Astrocyte (in vitro differentiated cells and primary cell): ENCODE results near the gene FAM237B. TPM values are rescaled to one million over a fixed set of nuclear protein-coding genes. Genes with fewer than 3 reads are reported as not detected.

Source experiments
- DNase-seq: peaks from one replicate; pipeline ENCODE4 v3.0.0-alpha.2; 2010; ENCODE audit warnings: low read depth
- FAIRE-seq: peaks from 2 replicates; lab custom pipeline; 2011; peaks lifted over from hg19 to GRCh38; lab: Jason Lieb, UNC
- H2AFZ ChIP-seq: 2 replicates; pipeline ENCODE4 v1.6.0; 2012; ENCODE audit warnings: low read depth, low read length, inconsistent platforms
- H3K27ac ChIP-seq: 2 replicates; pipeline ENCODE4 v1.5.1; 2011; ENCODE audit warnings: low read depth, low read length, inconsistent platforms
- H3K27me3 ChIP-seq: 2 replicates; pipeline ENCODE4 v1.6.0; 2011; ENCODE audit warnings: low read length, inconsistent platforms; ENCODE audit not compliant: insufficient read depth
- H3K36me3 ChIP-seq: 2 replicates; pipeline ENCODE4 v1.5.1; 2011; ENCODE audit warnings: low read length, inconsistent platforms; ENCODE audit not compliant: insufficient read depth
- H3K4me1 ChIP-seq: 2 replicates; pipeline ENCODE4 v1.5.1; 2011; ENCODE audit warnings: low read length, inconsistent platforms; ENCODE audit not compliant: insufficient read depth
- H3K4me2 ChIP-seq: 2 replicates; pipeline ENCODE4 v1.6.0; 2012; ENCODE audit warnings: low read length, inconsistent platforms
- H3K4me3 ChIP-seq: 2 replicates; pipeline ENCODE4 v1.5.1; 2011; ENCODE audit warnings: low read depth, mild to moderate bottlenecking, low read length, inconsistent platforms; ENCODE audit not compliant: insufficient read depth
- H3K79me2 ChIP-seq: 2 replicates; pipeline ENCODE4 v1.6.0; 2012; ENCODE audit warnings: mild to moderate bottlenecking, low read length, inconsistent platforms; ENCODE audit not compliant: insufficient read depth
- H3K9ac ChIP-seq: 2 replicates; pipeline ENCODE4 v1.6.0; 2012; ENCODE audit warnings: mild to moderate bottlenecking, low read length, inconsistent platforms
- H3K9me3 ChIP-seq: 2 replicates; pipeline ENCODE4 v1.5.1; 2012; ENCODE audit warnings: low read depth, mild to moderate bottlenecking, low read length, inconsistent platforms; ENCODE audit not compliant: insufficient read depth
- H4K20me1 ChIP-seq: 2 replicates; pipeline ENCODE4 v1.6.0; 2012; ENCODE audit warnings: low read length, inconsistent platforms; ENCODE audit not compliant: insufficient read depth
- H3K27ac Mint-ChIP-seq: one replicate; pipeline ENCODE4 v1.8.0; 2021; ENCODE audit warnings: mild to moderate bottlenecking, mixed read lengths; ENCODE audit not compliant: unreplicated experiment
- H3K27me3 Mint-ChIP-seq: one replicate; pipeline ENCODE4 v1.8.0; 2021; ENCODE audit warnings: low read depth, mixed read lengths; ENCODE audit not compliant: unreplicated experiment
- H3K36me3 Mint-ChIP-seq: one replicate; pipeline ENCODE4 v1.8.0; 2021; ENCODE audit warnings: low read depth, mixed read lengths; ENCODE audit not compliant: unreplicated experiment
- H3K4me1 Mint-ChIP-seq: one replicate; pipeline ENCODE4 v1.8.0; 2021; ENCODE audit warnings: low read depth, mixed read lengths; ENCODE audit not compliant: unreplicated experiment
- H3K4me3 Mint-ChIP-seq: one replicate; pipeline ENCODE4 v1.8.0; 2021; ENCODE audit warnings: mild to moderate bottlenecking, moderate library complexity, mixed read lengths; ENCODE audit not compliant: unreplicated experiment
- H3K9me3 Mint-ChIP-seq: one replicate; pipeline ENCODE4 v1.8.0; 2021; ENCODE audit warnings: mild to moderate bottlenecking, mixed read lengths; ENCODE audit not compliant: unreplicated experiment
- CTCF ChIP-seq: IDR thresholded peaks from 2 replicates; pipeline ENCODE4 v1.5.1; 2011; ENCODE audit warnings: low read depth, mild to moderate bottlenecking, inconsistent platforms, low read length, moderate library complexity; ENCODE audit not compliant: insufficient read depth
- EZH2 ChIP-seq: IDR thresholded peaks from 2 replicates; pipeline ENCODE4 v1.6.1; 2012; ENCODE audit warnings: mild to moderate bottlenecking, low read length, inconsistent platforms; ENCODE audit not compliant: insufficient read depth
- total RNA-seq: library from RNA; stranded (reverse); gene quantifications from 2 replicates; pipeline ENCODE4 v1.2.1, GENCODE V29; 2021

Gene FAM237B
- total RNA-seq, 1 donor from 2014 or later: not detected

DNA sequence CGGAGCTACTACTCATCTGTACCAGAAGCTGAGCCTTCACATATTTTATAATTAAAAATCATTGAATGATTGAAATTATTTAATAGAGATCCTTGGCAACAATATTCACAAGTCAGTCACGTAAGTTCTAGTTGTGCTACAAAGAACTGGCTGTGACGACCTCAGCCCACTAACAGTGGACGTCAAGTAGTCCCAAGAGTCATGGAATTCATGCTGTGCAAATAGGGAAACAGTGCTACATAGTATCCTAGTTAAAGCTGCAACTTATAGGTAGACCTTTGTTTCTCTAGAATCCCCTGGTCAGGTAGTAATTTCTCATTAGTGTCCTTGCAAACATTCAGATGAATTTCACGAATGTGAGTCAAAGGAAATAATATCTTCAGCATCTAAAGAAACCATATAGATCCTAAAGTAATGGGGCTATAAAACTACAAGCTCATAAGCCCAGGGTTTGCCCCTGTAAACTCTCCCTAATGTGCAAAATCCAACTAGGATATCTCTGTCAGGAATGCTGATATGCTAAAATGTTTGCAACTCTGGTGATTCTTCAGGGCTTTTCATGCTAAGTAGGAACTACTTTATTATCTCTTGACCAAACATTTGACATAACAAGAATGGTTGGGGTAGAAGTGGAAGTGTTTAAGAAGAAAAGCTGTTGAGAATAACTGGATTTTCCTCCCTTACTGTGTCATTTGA lies 44.9 kb downstream of the FAM237B start:
- no peak overlapping the region for H3K27ac Mint-ChIP-seq
- no peak overlapping the region for H3K9ac ChIP-seq
- no peaks in the 10 kb centered on the region for H3K27me3 Mint-ChIP-seq
- no peaks in the 10 kb centered on the region for H3K36me3 Mint-ChIP-seq
- H3K4me1 ChIP-seq: peaks cover 3% of the 10 kb centered on the region
- no peaks in the 10 kb centered on the region for H4K20me1 ChIP-seq
- DNase-seq (no peak), FAIRE-seq (no peak)
- TF ChIP-seq EZH2: no peak
- no peak for TF ChIP-seq CTCF
- H3K79me2 ChIP-seq: no peaks in the 10 kb centered on the region
- H3K4me1 Mint-ChIP-seq: peaks cover 8% of the 10 kb centered on the region
- H2AFZ ChIP-seq: no peak overlapping the region
- no peak overlapping the region for H3K27ac ChIP-seq
- H3K4me3 ChIP-seq: no peak overlapping the region
- H3K9me3 ChIP-seq: no peaks in the 10 kb centered on the region
- H3K9me3 Mint-ChIP-seq: no peaks in the 10 kb centered on the region
- no peaks in the 10 kb centered on the region for H3K36me3 ChIP-seq
- no peak overlapping the region for H3K4me3 Mint-ChIP-seq
- no peaks in the 10 kb centered on the region for H3K27me3 ChIP-seq
- no peak overlapping the region for H3K4me2 ChIP-seq

DNA sequence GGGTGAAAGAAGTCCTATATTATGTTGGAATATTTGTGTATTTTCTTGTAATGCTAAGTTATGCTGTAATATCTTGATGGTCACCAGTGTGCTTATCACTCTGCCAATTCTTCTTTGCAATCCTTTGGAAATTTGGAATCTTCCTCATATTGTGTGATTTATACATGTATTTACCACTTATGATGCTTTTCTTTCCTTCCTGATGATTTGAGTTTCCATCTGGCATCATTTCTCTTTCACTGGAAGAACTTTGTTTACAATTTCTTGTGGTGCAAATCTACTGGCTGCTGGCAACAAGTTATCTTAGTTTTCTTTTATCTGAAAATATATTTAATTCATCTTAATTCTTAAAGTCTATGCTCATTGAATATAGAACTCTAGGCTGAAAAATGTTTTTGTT lies 46.9 kb downstream of the FAM237B start:
- FAIRE-seq: no peak
- no peak for TF ChIP-seq CTCF
- no peak for TF ChIP-seq EZH2
- Histone ChIP-seq H3K4me3 (no peak overlapping the region), H3K4me1 (peaks cover 6% of the 10 kb centered on the region), H3K79me2 (no peaks in the 10 kb centered on the region), H3K27me3 (no peaks in the 10 kb centered on the region), H4K20me1 (no peaks in the 10 kb centered on the region), H3K36me3 (no peaks in the 10 kb centered on the region), H3K4me2 (no peak overlapping the region), H3K9me3 (no peaks in the 10 kb centered on the region), H3K27ac (no peak overlapping the region), H2AFZ (no peak overlapping the region), H3K9ac (no peak overlapping the region)
- Mint-ChIP-seq H3K27me3 (no peaks in the 10 kb centered on the region), H3K4me1 (peaks cover 9% of the 10 kb centered on the region), H3K4me3 (no peak overlapping the region), H3K36me3 (no peaks in the 10 kb centered on the region), H3K27ac (no peak overlapping the region), H3K9me3 (no peaks in the 10 kb centered on the region)
- DNase-seq: no peak

- H3K27me3 ChIP-seq: no peaks in the 10 kb centered on the region
- H3K4me3 ChIP-seq: no peak overlapping the region
- no peak overlapping the region for H3K27ac ChIP-seq
- TF ChIP-seq EZH2: no peak
- no peak for TF ChIP-seq CTCF
- H2AFZ ChIP-seq: no peak overlapping the region
- peak; percentile 29 for FAIRE-seq
- no peaks in the 10 kb centered on the region for H4K20me1 ChIP-seq
- H3K36me3 ChIP-seq: no peaks in the 10 kb centered on the region
- Mint-ChIP-seq H3K27me3 (no peaks in the 10 kb centered on the region), H3K27ac (no peak overlapping the region), H3K36me3 (no peaks in the 10 kb centered on the region), H3K4me3 (no peak overlapping the region), H3K9me3 (no peaks in the 10 kb centered on the region), H3K4me1 (peaks cover 9% of the 10 kb centered on the region)
- no peak for DNase-seq
- peaks cover 6% of the 10 kb centered on the region for H3K4me1 ChIP-seq
- H3K9me3 ChIP-seq: no peaks in the 10 kb centered on the region
- no peak overlapping the region for H3K9ac ChIP-seq
- H3K4me2 ChIP-seq: peak overlapping the region; percentile 0
- no peaks in the 10 kb centered on the region for H3K79me2 ChIP-seq
These were observed 48.9 kb downstream of the FAM237B start for GRCh38 chr7:90272242-90272641.
